Muscle of leg (tissue), 11 donors: ENCODE data around the gene NCOA3. TPM values are rescaled to one million over a fixed set of nuclear protein-coding genes. Genes with fewer than 3 reads are reported as not detected.

Source experiments
- DNase-seq: peaks from one replicate; pipeline ENCODE4 v3.0.0; 2013
- H3K27ac ChIP-seq: one replicate; pipeline ENCODE4 v1.5.1; 2013; ENCODE audit warnings: mild to moderate bottlenecking, low read length, control low read depth
- H3K27me3 ChIP-seq: one replicate; pipeline ENCODE4 v1.6.1; 2013; ENCODE audit warnings: low read length; ENCODE audit not compliant: control insufficient read depth, insufficient read depth
- H3K36me3 ChIP-seq: one replicate; pipeline ENCODE4 v1.6.1; 2013; ENCODE audit warnings: low read length; ENCODE audit not compliant: control insufficient read depth, insufficient read depth
- H3K4me1 ChIP-seq: one replicate; pipeline ENCODE4 v1.6.1; 2013; ENCODE audit warnings: low read length; ENCODE audit not compliant: control insufficient read depth, insufficient read depth
- H3K4me3 ChIP-seq: one replicate; pipeline ENCODE4 v1.5.1; 2013; ENCODE audit warnings: low read length, control low read depth
- H3K9me3 ChIP-seq: replicated peaks from 2 replicates; pipeline ENCODE4 v1.6.1; 2013; ENCODE audit warnings: low read depth, low read length; ENCODE audit not compliant: control insufficient read depth
- WGBS: methylation state at CpG from one replicate; pipeline ENCODE4 v1.1.5; 2013; ENCODE audit warnings: missing lambda C conversion rate; ENCODE audit not compliant: insufficient coverage; 5-methylcytosine and 5-hydroxymethylcytosine counted together
- polyA plus RNA-seq, 8 donors: library from polyadenylated mRNA; unstranded; fragments of 120-200 nt; gene quantifications; one replicate each; pipeline versions ENCODE4 v1.2.1 to v1.2.3, GENCODE V29; 2013; ENCODE audit warnings: inconsistent platforms in 1 of 8, low replicate concordance in 1 of 8; ENCODE audit not compliant: insufficient read length in 8 of 8, insufficient read depth in 1 of 8
- total RNA-seq: library from RNA; stranded (reverse); fragments of 120-200 nt; gene quantifications from one replicate; pipeline ENCODE4 v1.2.4, GENCODE V29; 2013

The NCOA3 gene
- total and polyA plus RNA-seq, 9 donors: 11.0 to 19.1 (median 14.2) TPM

GRCh38 chr20:47509685-47510084 is 8.0 kb downstream of the NCOA3 start:
- WGBS: no CpG with 5 or more reads among the region's 1 CpG
- Histone ChIP-seq H3K27ac (no peak overlapping the region), H3K9me3 (no peaks in the 10 kb centered on the region), H3K27me3 (no peaks in the 10 kb centered on the region), H3K36me3 (no peaks in the 10 kb centered on the region), H3K4me1 (no peaks in the 10 kb centered on the region), H3K4me3 (no peak overlapping the region)
- no peak for DNase-seq

- no CpG with 5 or more reads among the region's 1 CpG for WGBS
- Histone ChIP-seq H3K27me3 (no peaks in the 10 kb centered on the region), H3K4me3 (no peak overlapping the region), H3K27ac (no peak overlapping the region), H3K9me3 (peaks cover 8% of the 10 kb centered on the region), H3K4me1 (no peaks in the 10 kb centered on the region), H3K36me3 (peaks cover 2% of the 10 kb centered on the region)
- DNase-seq: no peak
Measured at GRCh38 chr20:47515843-47516242, 14.2 kb downstream of the NCOA3 start.

- no peaks in the 10 kb centered on the region for H3K4me1 ChIP-seq
- 96% methylated on average over 14 of the region's 19 CpGs for WGBS
- no peak overlapping the region for H3K27ac ChIP-seq
- peaks cover 20% of the 10 kb centered on the region for H3K9me3 ChIP-seq
- DNase-seq: no peak
- no peak overlapping the region for H3K4me3 ChIP-seq
- H3K36me3 ChIP-seq: peaks cover 9% of the 10 kb centered on the region
- H3K27me3 ChIP-seq: no peaks in the 10 kb centered on the region
Measured at GRCh38 chr20:47521059-47521808, 19.5 kb downstream of the NCOA3 start.

GRCh38 chr20:47524015-47524784 is 22.5 kb downstream of the NCOA3 start:
- Histone ChIP-seq H3K27me3 (no peaks in the 10 kb centered on the region), H3K4me1 (no peaks in the 10 kb centered on the region), H3K36me3 (peaks cover 9% of the 10 kb centered on the region), H3K4me3 (no peak overlapping the region), H3K27ac (peak overlapping the region; percentile 69), H3K9me3 (peaks cover 23% of the 10 kb centered on the region)
- 72% methylated on average over 2 of the region's 8 CpGs for WGBS
- DNase-seq: peak; percentile 45

- H3K4me1 ChIP-seq: no peaks in the 10 kb centered on the region
- H3K27me3 ChIP-seq: no peaks in the 10 kb centered on the region
- peaks cover 9% of the 10 kb centered on the region for H3K9me3 ChIP-seq
- WGBS: 100% methylated on average over 1 of the region's 5 CpGs
- no peak for DNase-seq
- no peaks in the 10 kb centered on the region for H3K36me3 ChIP-seq
- H3K27ac ChIP-seq: no peak overlapping the region
- H3K4me3 ChIP-seq: no peak overlapping the region
Measured at GRCh38 chr20:47527004-47527800, 25.5 kb downstream of the NCOA3 start.

DNA sequence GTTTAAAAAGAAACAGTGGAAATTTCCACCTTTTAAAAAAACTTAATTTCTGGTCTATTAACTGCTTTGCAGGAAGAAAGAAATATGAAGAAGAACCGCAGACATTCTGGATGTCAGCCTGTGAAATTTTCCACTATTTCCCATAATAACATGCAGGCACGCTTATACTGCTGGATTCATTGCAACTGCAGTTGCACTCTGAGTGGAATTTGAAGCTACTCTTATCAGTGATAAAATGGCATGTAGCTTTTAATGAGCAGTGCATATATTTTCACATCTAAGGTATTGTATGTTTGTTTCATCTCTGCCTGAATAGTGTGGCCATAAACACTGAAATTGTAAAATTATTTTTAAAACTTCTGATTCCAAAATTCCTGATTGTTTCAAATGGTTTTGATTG is 28.2 kb downstream of the NCOA3 start:
- Histone ChIP-seq H3K36me3 (no peaks in the 10 kb centered on the region), H3K4me3 (no peak overlapping the region), H3K9me3 (peaks cover 3% of the 10 kb centered on the region), H3K27me3 (no peaks in the 10 kb centered on the region), H3K27ac (no peak overlapping the region), H3K4me1 (no peaks in the 10 kb centered on the region)
- no CpG with 5 or more reads among the region's 2 CpGs for WGBS
- DNase-seq: peak; percentile 72

GRCh38 chr20:47531458-47531857 is 29.8 kb downstream of the NCOA3 start:
- no peak overlapping the region for H3K4me3 ChIP-seq
- WGBS: 86% methylated on average over 1 of the region's 1 CpG
- H3K27ac ChIP-seq: no peak overlapping the region
- H3K36me3 ChIP-seq: no peaks in the 10 kb centered on the region
- H3K27me3 ChIP-seq: no peaks in the 10 kb centered on the region
- no peaks in the 10 kb centered on the region for H3K4me1 ChIP-seq
- peaks cover 3% of the 10 kb centered on the region for H3K9me3 ChIP-seq
- DNase-seq: no peak

DNA sequence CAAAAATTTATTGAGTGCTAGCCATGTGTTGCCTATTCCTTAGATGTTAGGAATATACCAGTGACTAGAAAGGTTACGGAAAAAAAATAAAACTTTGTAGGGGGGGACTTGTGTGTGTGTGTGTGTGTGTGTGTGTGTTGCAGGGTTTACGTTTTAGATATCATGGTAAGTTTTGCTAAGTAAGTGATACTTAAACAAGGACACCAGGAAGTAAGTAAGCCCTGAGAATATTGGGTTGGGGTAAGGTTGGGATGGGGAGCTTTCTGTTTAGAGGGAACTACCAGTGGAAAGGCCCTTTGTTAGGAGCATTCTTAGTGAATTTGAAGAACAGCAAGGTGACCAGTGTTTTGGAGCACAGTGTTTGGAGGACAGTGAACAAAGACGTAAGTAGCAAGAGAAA is 30.3 kb downstream of the NCOA3 start:
- H3K4me1 ChIP-seq: no peaks in the 10 kb centered on the region
- no peak overlapping the region for H3K4me3 ChIP-seq
- H3K36me3 ChIP-seq: no peaks in the 10 kb centered on the region
- no peaks in the 10 kb centered on the region for H3K9me3 ChIP-seq
- DNase-seq: no peak
- 100% methylated on average over 2 of the region's 3 CpGs for WGBS
- no peak overlapping the region for H3K27ac ChIP-seq
- H3K27me3 ChIP-seq: no peaks in the 10 kb centered on the region

DNA sequence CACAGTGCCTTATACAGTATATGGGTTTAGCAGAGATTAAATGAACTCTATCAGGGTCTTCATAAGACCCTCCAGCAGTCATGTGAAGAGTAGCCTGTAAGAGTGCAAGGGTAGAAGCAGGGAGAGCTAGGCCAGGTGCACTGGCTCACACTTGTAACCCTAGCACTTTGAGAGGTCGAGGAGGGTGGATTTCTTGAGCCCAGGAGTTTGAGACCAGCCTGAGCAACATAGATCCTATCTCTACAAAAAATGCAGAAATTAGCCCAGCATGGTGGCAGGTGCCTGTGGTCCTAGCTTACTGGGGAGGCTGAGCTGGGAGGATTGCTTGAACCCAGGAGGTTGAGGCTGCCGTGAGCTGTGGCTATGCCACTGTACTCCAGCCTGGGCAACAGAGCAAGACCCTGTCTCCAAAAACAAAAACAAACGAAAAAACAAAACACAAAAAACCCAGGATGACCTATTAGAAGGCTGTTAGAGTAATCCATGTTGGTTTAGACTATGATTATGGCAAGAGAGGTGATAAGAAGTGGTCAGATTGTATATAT is 31.9 kb downstream of the NCOA3 start:
- H3K36me3 ChIP-seq: no peaks in the 10 kb centered on the region
- no peak overlapping the region for H3K4me3 ChIP-seq
- H3K27ac ChIP-seq: no peak overlapping the region
- H3K9me3 ChIP-seq: no peaks in the 10 kb centered on the region
- H3K4me1 ChIP-seq: no peaks in the 10 kb centered on the region
- DNase-seq: no peak
- no peaks in the 10 kb centered on the region for H3K27me3 ChIP-seq
- WGBS: no CpG with 5 or more reads among the region's 3 CpGs

DNA sequence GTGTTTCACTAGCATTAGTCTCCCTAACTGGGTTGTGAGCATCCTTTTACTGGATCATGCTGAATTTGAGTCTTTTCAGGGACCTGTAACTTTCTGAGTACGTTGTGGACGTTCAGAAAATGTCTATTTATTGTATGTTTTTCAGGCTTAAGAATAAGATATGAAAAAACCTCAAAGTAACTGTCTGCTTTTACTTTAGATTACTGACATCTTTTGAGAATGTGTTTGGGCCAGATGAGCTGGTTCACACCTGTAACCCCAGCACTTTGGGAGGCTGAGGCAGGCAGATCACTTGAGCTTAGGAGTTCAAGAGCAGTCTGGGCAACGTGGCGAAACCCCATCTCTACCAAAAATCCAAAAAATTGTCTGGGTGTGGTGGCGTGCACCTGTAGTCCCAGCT is 32.7 kb downstream of the NCOA3 start:
- H3K4me3 ChIP-seq: no peak overlapping the region
- WGBS: no CpG with 5 or more reads among the region's 5 CpGs
- DNase-seq: no peak
- no peaks in the 10 kb centered on the region for H3K27me3 ChIP-seq
- no peaks in the 10 kb centered on the region for H3K9me3 ChIP-seq
- no peaks in the 10 kb centered on the region for H3K4me1 ChIP-seq
- H3K36me3 ChIP-seq: no peaks in the 10 kb centered on the region
- no peak overlapping the region for H3K27ac ChIP-seq
